ENCODE measurements around the gene CHDH. TPM values are rescaled to one million over a fixed set of nuclear protein-coding genes. Genes with fewer than 3 reads are reported as not detected.
A peak's percentile ranks its signal among the peaks of the same experiment; 100 is the strongest.

CHDH gene
- total and polyA plus RNA-seq, 5 donors from 2014 or later: 0.45 to 4.3 (median 1.3) TPM

GRCh38 chr3:53828581-53828980 lies 17.6 kb downstream of the CHDH start:
- Histone ChIP-seq H3K4me3 (ENCODE audit: low read depth, low read length) (no peak overlapping the region), H3K36me3 (ENCODE audit: control insufficient read depth, insufficient read depth, low read length) (no peaks in the 10 kb centered on the region), H3K9me3 (ENCODE audit: control insufficient read depth in 2 of 2, low read length in 2 of 2) (no peaks in the 10 kb centered on the region), H3K4me1 (ENCODE audit: control insufficient read depth, insufficient read depth, low read length, poor library complexity, severe bottlenecking) (no peaks in the 10 kb centered on the region), H3K27me3 (ENCODE audit: control insufficient read depth, insufficient read depth, low read length) (no peaks in the 10 kb centered on the region), H3K27ac (ENCODE audit: insufficient read depth, low read length, poor library complexity, severe bottlenecking) (no peak overlapping the region)
- Mint-ChIP-seq H3K36me3 (no peaks in the 10 kb centered on the region), H3K4me3 (no peak overlapping the region), H3K4me1 (peaks cover 0 to 7% (median 0%) of the 10 kb centered on the region in 4 donors), H3K27me3 (peaks cover 7% of the 10 kb centered on the region), H3K9me3 (no peaks in the 10 kb centered on the region), H3K27ac (no peak overlapping the region)
- DNase-seq (no peak), ATAC-seq (ENCODE audit: low read depth in 2 of 2) (no peak)

DNA sequence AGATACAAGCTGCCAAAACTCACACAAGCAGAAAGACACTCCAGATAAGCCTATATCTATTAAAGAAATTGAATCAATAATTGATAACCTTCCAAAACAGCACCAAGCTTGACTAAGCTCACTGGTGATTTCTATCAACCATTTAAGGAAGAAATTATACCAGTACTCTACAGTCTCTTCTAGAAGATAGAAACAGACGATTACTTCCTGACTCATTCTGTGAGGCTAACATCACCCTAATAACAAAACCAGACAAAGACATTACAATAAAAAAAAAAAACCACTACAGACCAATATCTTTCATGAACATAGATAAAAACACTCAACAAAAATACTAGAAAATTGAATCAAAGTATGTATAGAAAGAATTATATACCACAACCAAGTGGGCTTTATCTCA lies 20.2 kb downstream of the CHDH start:
- H3K9me3 ChIP-seq (ENCODE audit: control insufficient read depth in 2 of 2, low read length in 2 of 2): no peaks in the 10 kb centered on the region
- H3K36me3 Mint-ChIP-seq: no peaks in the 10 kb centered on the region
- no peak for DNase-seq
- H3K4me3 Mint-ChIP-seq: no peak overlapping the region
- H3K36me3 ChIP-seq (ENCODE audit: control insufficient read depth, insufficient read depth, low read length): no peaks in the 10 kb centered on the region
- no peak for ATAC-seq (ENCODE audit: low read depth in 2 of 2)
- H3K9me3 Mint-ChIP-seq: no peaks in the 10 kb centered on the region
- no peak overlapping the region for H3K27ac ChIP-seq (ENCODE audit: insufficient read depth, low read length, poor library complexity, severe bottlenecking)
- H3K27me3 ChIP-seq (ENCODE audit: control insufficient read depth, insufficient read depth, low read length): no peaks in the 10 kb centered on the region
- H3K27ac Mint-ChIP-seq: peak overlapping the region in 2 of 3 donors; percentile 11 to 13
- H3K4me1 ChIP-seq (ENCODE audit: control insufficient read depth, insufficient read depth, low read length, poor library complexity, severe bottlenecking): no peaks in the 10 kb centered on the region
- peaks cover 7% of the 10 kb centered on the region for H3K27me3 Mint-ChIP-seq
- H3K4me3 ChIP-seq (ENCODE audit: low read depth, low read length): no peak overlapping the region
- peaks cover 0 to 7% (median 0%) of the 10 kb centered on the region in 4 donors for H3K4me1 Mint-ChIP-seq

GRCh38 chr3:53824795-53825194 lies 21.4 kb downstream of the CHDH start:
- peaks cover 7% of the 10 kb centered on the region for H3K27me3 Mint-ChIP-seq
- Histone ChIP-seq H3K36me3 (ENCODE audit: control insufficient read depth, insufficient read depth, low read length) (no peaks in the 10 kb centered on the region), H3K27ac (ENCODE audit: insufficient read depth, low read length, poor library complexity, severe bottlenecking) (no peak overlapping the region)

GRCh38 chr3:53823956-53824657 lies 22.1 kb downstream of the CHDH start:
- ATAC-seq (ENCODE audit: low read depth in 2 of 2): no peak
- Histone ChIP-seq H3K27me3 (ENCODE audit: control insufficient read depth, insufficient read depth, low read length) (no peaks in the 10 kb centered on the region), H3K9me3 (ENCODE audit: control insufficient read depth in 2 of 2, low read length in 2 of 2) (no peaks in the 10 kb centered on the region), H3K36me3 (ENCODE audit: control insufficient read depth, insufficient read depth, low read length) (no peaks in the 10 kb centered on the region), H3K4me3 (ENCODE audit: low read depth, low read length) (no peak overlapping the region), H3K27ac (ENCODE audit: insufficient read depth, low read length, poor library complexity, severe bottlenecking) (no peak overlapping the region), H3K4me1 (ENCODE audit: control insufficient read depth, insufficient read depth, low read length, poor library complexity, severe bottlenecking) (no peaks in the 10 kb centered on the region)
- DNase-seq: no peak
- Mint-ChIP-seq H3K9me3 (peaks cover 0 to 2% (median 0%) of the 10 kb centered on the region in 7 donors), H3K27ac (no peak overlapping the region), H3K4me3 (no peak overlapping the region), H3K4me1 (peaks cover 0 to 7% (median 0%) of the 10 kb centered on the region in 4 donors), H3K27me3 (peaks cover 7% of the 10 kb centered on the region), H3K36me3 (no peaks in the 10 kb centered on the region)

More at GRCh38 chr3:53824795-53825194, 21.4 kb downstream of the CHDH start:
- H3K4me1 Mint-ChIP-seq: peaks cover 0 to 7% (median 0%) of the 10 kb centered on the region in 4 donors
- H3K27ac Mint-ChIP-seq: no peak overlapping the region
- DNase-seq (no peak), ATAC-seq (ENCODE audit: low read depth in 2 of 2) (peak in 1 of 2 donors; percentile 10)
- no peaks in the 10 kb centered on the region for H3K27me3 ChIP-seq (ENCODE audit: control insufficient read depth, insufficient read depth, low read length)
- no peaks in the 10 kb centered on the region for H3K4me1 ChIP-seq (ENCODE audit: control insufficient read depth, insufficient read depth, low read length, poor library complexity, severe bottlenecking)
- peaks cover 0 to 2% (median 0%) of the 10 kb centered on the region in 7 donors for H3K9me3 Mint-ChIP-seq
- no peaks in the 10 kb centered on the region for H3K36me3 Mint-ChIP-seq
- H3K4me3 ChIP-seq (ENCODE audit: low read depth, low read length): no peak overlapping the region
- H3K4me3 Mint-ChIP-seq: no peak overlapping the region
- H3K9me3 ChIP-seq (ENCODE audit: control insufficient read depth in 2 of 2, low read length in 2 of 2): no peaks in the 10 kb centered on the region

GRCh38 chr3:53823026-53823955 lies 22.9 kb downstream of the CHDH start:
- no peak overlapping the region for H3K27ac Mint-ChIP-seq
- H3K4me3 ChIP-seq (ENCODE audit: low read depth, low read length): no peak overlapping the region
- H3K27me3 Mint-ChIP-seq: peaks cover 12% of the 10 kb centered on the region
- H3K4me3 Mint-ChIP-seq: no peak overlapping the region
- no peaks in the 10 kb centered on the region for H3K36me3 ChIP-seq (ENCODE audit: control insufficient read depth, insufficient read depth, low read length)
- ATAC-seq (ENCODE audit: low read depth in 2 of 2): no peak
- peaks cover 0 to 7% (median 0%) of the 10 kb centered on the region in 4 donors for H3K4me1 Mint-ChIP-seq
- peaks cover 0 to 2% (median 0%) of the 10 kb centered on the region in 7 donors for H3K9me3 Mint-ChIP-seq
- H3K36me3 Mint-ChIP-seq: no peaks in the 10 kb centered on the region
- DNase-seq: no peak
- no peaks in the 10 kb centered on the region for H3K27me3 ChIP-seq (ENCODE audit: control insufficient read depth, insufficient read depth, low read length)
- H3K4me1 ChIP-seq (ENCODE audit: control insufficient read depth, insufficient read depth, low read length, poor library complexity, severe bottlenecking): no peaks in the 10 kb centered on the region
- no peak overlapping the region for H3K27ac ChIP-seq (ENCODE audit: insufficient read depth, low read length, poor library complexity, severe bottlenecking)
- H3K9me3 ChIP-seq (ENCODE audit: control insufficient read depth in 2 of 2, low read length in 2 of 2): no peaks in the 10 kb centered on the region

DNA sequence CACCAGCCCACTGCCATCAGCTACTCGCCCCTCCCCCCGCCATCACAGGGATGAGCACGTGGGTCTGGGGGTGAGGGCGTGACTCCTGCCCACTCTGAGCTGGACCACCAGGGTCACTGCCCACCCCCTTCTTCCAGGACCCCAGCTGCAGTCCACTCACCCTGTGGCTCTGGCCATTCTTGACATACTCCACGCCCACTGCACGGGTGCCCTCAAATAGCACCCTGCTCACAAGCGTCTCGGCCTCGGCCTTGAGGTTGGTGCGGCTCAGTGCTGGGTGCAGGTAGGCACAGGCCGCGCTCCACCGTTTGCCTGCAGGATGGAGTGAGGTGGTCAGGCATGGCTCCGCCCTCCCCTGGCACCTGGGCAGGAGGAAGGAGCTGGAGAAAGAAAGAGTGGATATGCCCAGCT lies 23.9 kb downstream of the CHDH start:
- Mint-ChIP-seq H3K36me3 (no peaks in the 10 kb centered on the region), H3K4me3 (no peak overlapping the region), H3K9me3 (peaks cover 0 to 2% (median 0%) of the 10 kb centered on the region in 7 donors), H3K4me1 (peaks cover 0 to 7% (median 0%) of the 10 kb centered on the region in 4 donors), H3K27ac (no peak overlapping the region), H3K27me3 (peaks cover 17% of the 10 kb centered on the region)
- Histone ChIP-seq H3K36me3 (ENCODE audit: control insufficient read depth, insufficient read depth, low read length) (no peaks in the 10 kb centered on the region), H3K4me1 (ENCODE audit: control insufficient read depth, insufficient read depth, low read length, poor library complexity, severe bottlenecking) (no peaks in the 10 kb centered on the region), H3K4me3 (ENCODE audit: low read depth, low read length) (no peak overlapping the region), H3K9me3 (ENCODE audit: control insufficient read depth in 2 of 2, low read length in 2 of 2) (no peaks in the 10 kb centered on the region), H3K27me3 (ENCODE audit: control insufficient read depth, insufficient read depth, low read length) (no peaks in the 10 kb centered on the region), H3K27ac (ENCODE audit: insufficient read depth, low read length, poor library complexity, severe bottlenecking) (no peak overlapping the region)
- DNase-seq (no peak), ATAC-seq (ENCODE audit: low read depth in 2 of 2) (no peak)

- Histone ChIP-seq H3K36me3 (ENCODE audit: control insufficient read depth, insufficient read depth, low read length) (no peaks in the 10 kb centered on the region), H3K27ac (ENCODE audit: insufficient read depth, low read length, poor library complexity, severe bottlenecking) (no peak overlapping the region), H3K4me1 (ENCODE audit: control insufficient read depth, insufficient read depth, low read length, poor library complexity, severe bottlenecking) (no peaks in the 10 kb centered on the region), H3K9me3 (ENCODE audit: control insufficient read depth in 2 of 2, low read length in 2 of 2) (no peaks in the 10 kb centered on the region), H3K27me3 (ENCODE audit: control insufficient read depth, insufficient read depth, low read length) (no peaks in the 10 kb centered on the region), H3K4me3 (ENCODE audit: low read depth, low read length) (no peak overlapping the region)
- Mint-ChIP-seq H3K27ac (no peak overlapping the region), H3K27me3 (peaks cover 17% of the 10 kb centered on the region), H3K9me3 (peaks cover 0 to 2% (median 0%) of the 10 kb centered on the region in 7 donors), H3K4me1 (peaks cover 0 to 7% (median 0%) of the 10 kb centered on the region in 4 donors), H3K36me3 (no peaks in the 10 kb centered on the region), H3K4me3 (no peak overlapping the region)
- DNase-seq: no peak
- ATAC-seq (ENCODE audit: low read depth in 2 of 2): no peak
Observed at GRCh38 chr3:53821631-53822121, 24.5 kb downstream of the CHDH start.

All from CD4-positive, CD25-positive, alpha-beta regulatory T cell (primary cell).